Heart left ventricle (tissue), 16 donors: ENCODE measurements around the gene MAST4. TPM values are rescaled to one million over a fixed set of nuclear protein-coding genes. Genes with fewer than 3 reads are reported as not detected.

Experiments
- ATAC-seq, 4 donors: fragments of 200-7000 bp; cut with Tn5 transposase; one replicate each; pipeline ENCODE4 v1.9.1; 2020 to 2022; ENCODE audit warnings: moderate library complexity in 4 of 4, mild to moderate bottlenecking in 3 of 4, moderate number of reproducible peaks in 1 of 4
- DNase-seq, 5 donors: peaks; one replicate each; pipeline ENCODE4 v3.0.0-alpha.2; 2020
- H3K27ac ChIP-seq, 12 donors: fragments of 200-600 bp; sonication (generic) in 4 of 12; one replicate each; pipeline versions ENCODE4 v1.5.0 to v1.8.0; 2016 to 2022; ENCODE audit warnings: mild to moderate bottlenecking in 2 of 12
- H3K27me3 ChIP-seq, 9 donors: fragments of 200-600 bp; sonication (generic) in 2 of 9; one replicate each; pipeline versions ENCODE4 v1.5.1 to v1.8.0; 2016 to 2022; ENCODE audit warnings: mild to moderate bottlenecking in 3 of 9
- H3K36me3 ChIP-seq, 9 donors: fragments of 200-600 bp; sonication (generic) in 2 of 9; one replicate each; pipeline versions ENCODE4 v1.5.0 to v1.8.0; 2018 to 2022; ENCODE audit warnings: mild to moderate bottlenecking in 2 of 9
- H3K4me1 ChIP-seq, 12 donors: fragments of 200-600 bp; sonication (generic) in 4 of 12; one replicate each; pipeline versions ENCODE4 v1.5.0 to v1.8.0; 2016 to 2022; ENCODE audit warnings: mild to moderate bottlenecking in 3 of 12
- H3K4me3 ChIP-seq, 12 donors: fragments of 200-600 bp; sonication (generic) in 4 of 12; one replicate each; pipeline versions ENCODE4 v1.5.0 to v1.8.0; 2017 to 2022; ENCODE audit warnings: mild to moderate bottlenecking in 9 of 12, moderate library complexity in 4 of 12
- H3K9me3 ChIP-seq, 12 donors: fragments of 200-600 bp; sonication (generic) in 4 of 12; one replicate each; pipeline versions ENCODE4 v1.5.0 to v1.8.0; 2016 to 2022; ENCODE audit warnings: mild to moderate bottlenecking in 1 of 12
- CTCF ChIP-seq, 12 donors: fragments of 200-600 bp; sonication (generic) in 4 of 12; IDR thresholded peaks; one replicate each; pipeline versions ENCODE4 v1.5.0 to v1.8.0; 2018 to 2022; ENCODE audit warnings: antibody characterized with exemption in 12 of 12, mild to moderate bottlenecking in 5 of 12
- POLR2A ChIP-seq, 2 donors: fragments of 450-650 bp; IDR thresholded peaks; one replicate each; pipeline ENCODE4 v1.6.1; 2017; ENCODE audit warnings: antibody characterized with exemption in 2 of 2, mild to moderate bottlenecking in 2 of 2, moderate library complexity in 2 of 2
- WGBS, 4 donors: extraction: QIAGEN DNeasy Blood & Tissue Kit in 2 of 4; methylation state at CpG; one replicate each; pipeline versions ENCODE4 v1.1.5 to v1.1.7; 2013 to 2018; 5-methylcytosine and 5-hydroxymethylcytosine counted together
- intact Hi-C, 10 donors: fragments of 100-400 bp; cut with DNase I; formaldehyde crosslinking; loops; one replicate each; pipeline versions ENCODE4 v1.11.1 to v1.14.2; 2022
- polyA plus RNA-seq, 2 donors: library from polyadenylated mRNA; stranded (reverse); fragments of 200-250 nt; gene quantifications; one replicate each; pipeline ENCODE4 v1.2.3, GENCODE V29; 2013
- total RNA-seq, 9 donors: library from RNA; depleted of rRNA in 2 of 9; stranded (reverse); fragments of >200 nt in 2 of 9; fragmentation: NEBNext Ultra II Directional in 3 of 9; extraction: Animal tissue kit (Norgen Biotek cat#: 25700) in 3 of 9; gene quantifications; one replicate each; pipeline versions ENCODE4 v1.1.0 to v1.2.4, GENCODE V29; 2016 to 2023
- donor health status: ischemic (EF 13 %, LVEDD 7.1; RV severe dilation, severe dysfunction).
- donor health status: healthy with polysubstance abuse.
- donor health status: DM: no; HTN: yes; CAD: no.
- donor health status: DM: no; HTN: no; CAD: no.
- donor health status: ischemic (EF 25% LVEDD 6.9; RV normal size, moderate dysfunction).
- donor health status: ischemic (EF 25% LVEDD 5.7; RV mildly dilated, moderate dysfunction).
- donor health status: healthy.
- donor health status: DM: yes; HTN: yes; CAD: no.
- donor health status: ischemic (EF 35%, LVEDD 5.7; RV mildly dilated, moderate dysfunction).
- donor health status: nonischemic (EF 11% LVEDD 7.7; RV severe dilation, severe dysfunction).
- donor health status: DM: yes; HTN: yes; CAD: no.
- donor health status: PGD.
- donor health status: ischemic (EF 29% LVEDD 5.4; RV normal size, mild dysfunction).
- donor health status: nonischemic (EF 23%, LVEDD 6.1; RV moderate dilation, normal function).

MAST4 gene
- total and polyA plus RNA-seq, 11 donors, result 26.8 to 96.2 (median 68.1) TPM

DNA sequence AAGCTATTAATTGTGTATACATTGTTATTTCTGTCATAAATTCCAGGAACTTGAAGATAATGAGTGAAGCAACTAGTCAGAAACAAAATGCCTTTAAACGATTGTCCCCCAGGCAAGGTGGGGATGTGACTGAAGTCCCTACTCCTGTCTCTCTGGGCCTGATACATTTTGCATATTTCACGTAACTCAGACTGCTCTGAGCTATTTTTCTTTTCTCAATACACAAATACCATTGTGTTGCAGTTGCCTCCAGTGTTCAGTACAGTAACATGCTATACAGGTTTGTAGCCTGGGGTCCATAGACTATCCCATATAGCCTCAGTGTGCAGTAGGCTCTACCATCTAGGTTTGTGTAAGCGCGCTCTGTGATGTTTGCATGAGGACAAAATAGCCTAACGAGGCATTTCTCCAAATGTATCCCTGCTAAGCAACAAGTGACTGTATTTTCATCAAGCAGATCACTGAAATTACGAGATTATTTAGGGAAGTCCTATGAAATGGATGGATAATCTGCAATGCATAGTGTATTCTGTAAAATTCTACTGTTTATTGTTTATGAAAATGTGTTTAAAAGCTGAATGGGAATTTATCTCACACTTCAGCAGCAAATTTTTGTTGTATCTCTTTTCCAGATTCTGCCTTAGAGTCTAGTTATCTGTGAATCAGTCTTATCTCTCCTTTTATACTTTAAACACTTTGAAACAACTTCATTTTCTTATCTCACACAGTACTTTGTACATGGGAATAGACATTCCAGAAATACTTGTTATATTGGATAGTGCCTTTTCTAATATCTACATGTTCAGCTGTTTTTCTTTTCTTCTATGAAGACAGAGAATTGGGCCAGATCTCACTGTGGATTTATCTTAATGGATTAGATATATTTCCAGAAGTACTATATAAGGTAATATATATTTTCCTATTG, 449.9 kb downstream of the MAST4 start:
- WGBS, 4 donors, result 78 to 80% (median 80%) methylated on average over 6 of the region's 6 CpGs
- H3K4me3 ChIP-seq, result no peak overlapping the region
- no peaks in the 10 kb centered on the region for H3K9me3 ChIP-seq
- no peaks in the 10 kb centered on the region for H3K36me3 ChIP-seq
- no peak for ATAC-seq
- intact Hi-C loops, result loop anchor here in 4 of 10 donors (5.0 kb wide), 3 partner anchors 34 to 44 kb away; no protein-coding TSS in a partner anchor
- H3K4me1 ChIP-seq, result peaks cover 13 to 77% (median 49%) of the 10 kb centered on the region in 12 donors
- TF ChIP-seq POLR2A (IDR thresholded peaks at IDR 0.05), result no peak
- TF ChIP-seq CTCF (IDR thresholded peaks at IDR 0.05), result no peak
- H3K27ac ChIP-seq, result peak overlapping the region in 9 of 12 donors; percentile 4 to 60 (median 18)
- H3K27me3 ChIP-seq, result no peaks in the 10 kb centered on the region
- no peak for DNase-seq

GRCh38 chr5:67047160-67047559, 451.0 kb downstream of the MAST4 start:
- peaks cover 11 to 78% (median 49%) of the 10 kb centered on the region in 12 donors for H3K4me1 ChIP-seq
- DNase-seq (peak; percentile 66 to 86 (median 78)), ATAC-seq (peak; percentile 67 to 94 (median 88))
- no peaks in the 10 kb centered on the region for H3K27me3 ChIP-seq
- no peaks in the 10 kb centered on the region for H3K36me3 ChIP-seq
- no peak for TF ChIP-seq CTCF (IDR thresholded peaks at IDR 0.05)
- TF ChIP-seq POLR2A (IDR thresholded peaks at IDR 0.05), result no peak
- H3K27ac ChIP-seq, result peak overlapping the region in 11 of 12 donors; percentile 4 to 60 (median 28)
- H3K9me3 ChIP-seq, result no peaks in the 10 kb centered on the region
- intact Hi-C loops, result loop anchor here in 4 of 10 donors (5.0 kb wide), 3 partner anchors 35 to 45 kb away; no protein-coding TSS in a partner anchor
- no peak overlapping the region for H3K4me3 ChIP-seq
- WGBS, 4 donors, result 36 to 48% (median 37%) methylated on average over 1 of the region's 1 CpG

GRCh38 chr5:67047616-67048015, 451.4 kb downstream of the MAST4 start:
- H3K9me3 ChIP-seq, result no peaks in the 10 kb centered on the region
- no peak for DNase-seq
- H3K4me1 ChIP-seq, result peaks cover 9 to 76% (median 45%) of the 10 kb centered on the region in 12 donors
- TF ChIP-seq POLR2A (IDR thresholded peaks at IDR 0.05) (no peak), CTCF (IDR thresholded peaks at IDR 0.05) (no peak)
- H3K27me3 ChIP-seq, result no peaks in the 10 kb centered on the region
- no peak overlapping the region for H3K4me3 ChIP-seq
- H3K27ac ChIP-seq, result peak overlapping the region in 10 of 12 donors; percentile 5 to 60 (median 33)
- no peaks in the 10 kb centered on the region for H3K36me3 ChIP-seq
- no peak for ATAC-seq
- WGBS, 4 donors, result 58 to 88% (median 83%) methylated on average over 2 of the region's 2 CpGs
- intact Hi-C loops, result loop anchor here in 4 of 10 donors (5.0 kb wide), 3 partner anchors 35 to 45 kb away; no protein-coding TSS in a partner anchor

DNA sequence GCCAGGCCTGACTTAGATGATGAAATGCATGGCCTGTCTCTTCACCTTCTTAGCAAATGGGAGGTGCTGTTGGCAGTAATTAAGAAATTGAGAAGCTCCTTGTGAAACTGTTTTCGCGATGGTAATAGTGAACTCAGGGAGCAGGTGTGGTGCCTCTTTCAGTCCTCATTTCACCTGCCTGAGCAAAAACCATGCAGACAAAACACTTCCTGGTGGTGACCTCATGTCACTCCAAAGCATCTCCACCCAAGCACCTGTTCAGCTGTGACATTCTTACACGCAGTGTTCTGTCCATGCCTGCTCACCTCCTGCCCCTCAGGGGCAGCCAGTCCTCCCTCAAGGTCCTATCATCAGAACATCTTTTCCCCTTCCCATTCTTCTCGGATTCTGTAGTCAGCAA, 453.9 kb downstream of the MAST4 start:
- peaks cover 0 to 12% (median 2%) of the 10 kb centered on the region in 9 donors for H3K36me3 ChIP-seq
- ATAC-seq (peak in 2 of 4 donors; percentile 6 to 22), DNase-seq (no peak)
- no peaks in the 10 kb centered on the region for H3K27me3 ChIP-seq
- peaks cover 9 to 67% (median 38%) of the 10 kb centered on the region in 12 donors for H3K4me1 ChIP-seq
- H3K4me3 ChIP-seq, result no peak overlapping the region
- peak overlapping the region in 10 of 12 donors; percentile 12 to 65 (median 53) for H3K27ac ChIP-seq
- TF ChIP-seq POLR2A (IDR thresholded peaks at IDR 0.05) (no peak), CTCF (IDR thresholded peaks at IDR 0.05) (no peak)
- intact Hi-C loops, result loop anchor here in 2 of 10 donors (5.0 kb wide), 1 partner anchor 38 kb away; no protein-coding TSS in a partner anchor
- 87 to 90% (median 89%) methylated on average over 4 of the region's 4 CpGs for WGBS, 4 donors
- H3K9me3 ChIP-seq, result no peaks in the 10 kb centered on the region
